HUES48 (cell line): ENCODE measurements around the gene BRMS1.

ENCODE experiments used
- H3K27ac ChIP-seq: one replicate; pipeline ENCODE4 v1.7.0; 2013; ENCODE audit warnings: low read depth, low read length, inconsistent platforms
- H3K27me3 ChIP-seq: 2 replicates; pipeline ENCODE4 v1.6.1; 2013; ENCODE audit warnings: mild to moderate bottlenecking, low read length; ENCODE audit not compliant: control insufficient read depth, insufficient read depth
- H3K36me3 ChIP-seq: 2 replicates; pipeline ENCODE4 v1.6.1; 2013; ENCODE audit warnings: low read length; ENCODE audit not compliant: control insufficient read depth, insufficient read depth
- H3K4me1 ChIP-seq: 2 replicates; pipeline ENCODE4 v1.6.1; 2013; ENCODE audit warnings: mild to moderate bottlenecking, low read length; ENCODE audit not compliant: control insufficient read depth, insufficient read depth
- H3K4me3 ChIP-seq: 2 replicates; pipeline ENCODE4 v1.5.1; 2013; ENCODE audit warnings: mild to moderate bottlenecking, low read depth, low read length
- H3K9ac ChIP-seq: 2 replicates; pipeline ENCODE4 v1.6.1; 2013; ENCODE audit warnings: mild to moderate bottlenecking, low read depth, low read length, moderate library complexity
- H3K9me3 ChIP-seq: 2 replicates; pipeline ENCODE4 v1.6.1; 2013; ENCODE audit warnings: low read length; ENCODE audit not compliant: control insufficient read depth, insufficient read depth

Gene BRMS1

GRCh38 chr11:66293352-66293751 lies 51.6 kb downstream of the BRMS1 start:
- Histone ChIP-seq H3K4me3 (no peak overlapping the region), H3K9me3 (no peaks in the 10 kb centered on the region), H3K9ac (no peak overlapping the region), H3K27ac (no peak overlapping the region), H3K4me1 (peaks cover 10% of the 10 kb centered on the region; the same call in 1 of the 2 replicates), H3K36me3 (no peaks in the 10 kb centered on the region), H3K27me3 (peaks cover 35% of the 10 kb centered on the region)

- no peak overlapping the region for H3K9ac ChIP-seq
- H3K4me1 ChIP-seq: peaks cover 10% of the 10 kb centered on the region; the same call in 1 of the 2 replicates
- H3K4me3 ChIP-seq: peak overlapping the region; percentile 66; the same call in 1 of the 2 replicates
- H3K27me3 ChIP-seq: peaks cover 35% of the 10 kb centered on the region
- H3K9me3 ChIP-seq: no peaks in the 10 kb centered on the region
- H3K27ac ChIP-seq: no peak overlapping the region
- no peaks in the 10 kb centered on the region for H3K36me3 ChIP-seq
These were observed 52.2 kb downstream of the BRMS1 start for GRCh38 chr11:66292543-66293332.

- Histone ChIP-seq H3K9ac (peak within 1 kb of the TSS; percentile 17; the same call in 1 of the 2 replicates), H3K27me3 (peaks cover 35% of the 10 kb centered on the region), H3K4me1 (peaks cover 5% of the 10 kb centered on the region; the same call in 1 of the 2 replicates), H3K36me3 (no peaks in the 10 kb centered on the region), H3K27ac (no peak within 1 kb of the TSS), H3K9me3 (no peaks in the 10 kb centered on the region), H3K4me3 (peak within 1 kb of the TSS; percentile 66)
These were observed 53.0 kb downstream of the BRMS1 start, which contains the start of gene TMEM151A for GRCh38 chr11:66291706-66292542. Gene TMEM151A, plus strand, starts transcription at chr11:66291894. Its CDS starts 120 bp downstream, at chr11:66292014.

- Histone ChIP-seq H3K27ac (no peak overlapping the region), H3K9me3 (no peaks in the 10 kb centered on the region), H3K9ac (no peak overlapping the region), H3K36me3 (no peaks in the 10 kb centered on the region), H3K4me3 (peak overlapping the region; percentile 66; the same call in 1 of the 2 replicates), H3K27me3 (peaks cover 35% of the 10 kb centered on the region), H3K4me1 (peaks cover 5% of the 10 kb centered on the region; the same call in 1 of the 2 replicates)
These were observed 53.6 kb downstream of the BRMS1 start for GRCh38 chr11:66291303-66291705.

- Histone ChIP-seq H3K4me1 (peaks cover 5% of the 10 kb centered on the region; the same call in 1 of the 2 replicates), H3K4me3 (no peak overlapping the region), H3K9ac (no peak overlapping the region), H3K27ac (no peak overlapping the region), H3K27me3 (peaks cover 35% of the 10 kb centered on the region), H3K9me3 (no peaks in the 10 kb centered on the region), H3K36me3 (peaks cover 3% of the 10 kb centered on the region)
These were observed 54.6 kb downstream of the BRMS1 start for GRCh38 chr11:66290330-66290621.

- peaks cover 9% of the 10 kb centered on the region for H3K36me3 ChIP-seq
- peak overlapping the region; percentile 88 for H3K27ac ChIP-seq
- H3K4me3 ChIP-seq: peak overlapping the region; percentile 83
- peaks cover 5% of the 10 kb centered on the region; the same call in 1 of the 2 replicates for H3K4me1 ChIP-seq
- peaks cover 35% of the 10 kb centered on the region for H3K27me3 ChIP-seq
- H3K9ac ChIP-seq: peak overlapping the region; percentile 74
- H3K9me3 ChIP-seq: no peaks in the 10 kb centered on the region
These were observed 55.2 kb downstream of the BRMS1 start for GRCh38 chr11:66289548-66290329.

- peaks cover 16% of the 10 kb centered on the region for H3K36me3 ChIP-seq
- peaks cover 35% of the 10 kb centered on the region for H3K27me3 ChIP-seq
- peak within 1 kb of the TSS; percentile 88 for H3K27ac ChIP-seq
- peaks cover 5% of the 10 kb centered on the region; the same call in 1 of the 2 replicates for H3K4me1 ChIP-seq
- H3K9ac ChIP-seq: peak within 1 kb of the TSS; percentile 74
- peak within 1 kb of the TSS; percentile 83 for H3K4me3 ChIP-seq
- no peaks in the 10 kb centered on the region for H3K9me3 ChIP-seq
These were observed 56.0 kb downstream of the BRMS1 start, which contains the start of gene YIF1A for GRCh38 chr11:66288671-66289547. Gene YIF1A, minus strand, starts transcription at chr11:66289143. Its CDS starts 158 bp downstream, at chr11:66288985.

GRCh38 chr11:66287889-66288670 lies 56.8 kb downstream of the BRMS1 start:
- peak overlapping the region; percentile 84 for H3K27ac ChIP-seq
- peak overlapping the region; percentile 83 for H3K4me3 ChIP-seq
- H3K9ac ChIP-seq: peak overlapping the region; percentile 68
- peaks cover 30% of the 10 kb centered on the region for H3K27me3 ChIP-seq
- peaks cover 5% of the 10 kb centered on the region; the same call in 1 of the 2 replicates for H3K4me1 ChIP-seq
- peaks cover 19% of the 10 kb centered on the region for H3K36me3 ChIP-seq
- H3K9me3 ChIP-seq: no peaks in the 10 kb centered on the region
